Endothelial cell (in vitro differentiated cells): ENCODE results near the gene ARMS2. TPM values are rescaled to one million over a fixed set of nuclear protein-coding genes. Genes with fewer than 3 reads are reported as not detected.

Source experiments
- DNase-seq: peaks from one replicate; pipeline ENCODE4 v3.0.0; 2021; ENCODE audit warnings: low spot score
- H3K27ac Mint-ChIP-seq: one replicate; pipeline ENCODE4 v1.8.0; 2021; ENCODE audit warnings: mixed read lengths, inconsistent platforms; ENCODE audit not compliant: unreplicated experiment
- H3K27me3 Mint-ChIP-seq: one replicate; pipeline ENCODE4 v1.8.0; 2021; ENCODE audit warnings: mild to moderate bottlenecking, moderate library complexity, mixed read lengths, inconsistent platforms; ENCODE audit not compliant: unreplicated experiment
- H3K36me3 Mint-ChIP-seq: one replicate; pipeline ENCODE4 v1.8.0; 2021; ENCODE audit warnings: mild to moderate bottlenecking, low read depth, mixed read lengths, inconsistent platforms; ENCODE audit not compliant: unreplicated experiment
- H3K4me1 Mint-ChIP-seq: one replicate; pipeline ENCODE4 v1.8.0; 2021; ENCODE audit warnings: mild to moderate bottlenecking, mixed read lengths, inconsistent platforms; ENCODE audit not compliant: unreplicated experiment
- H3K4me3 Mint-ChIP-seq: one replicate; pipeline ENCODE4 v1.8.0; 2021; ENCODE audit warnings: mild to moderate bottlenecking, mixed read lengths, inconsistent platforms; ENCODE audit not compliant: unreplicated experiment
- H3K9me3 Mint-ChIP-seq: one replicate; pipeline ENCODE4 v1.8.0; 2021; ENCODE audit warnings: mixed read lengths, inconsistent platforms; ENCODE audit not compliant: unreplicated experiment
- CTCF ChIP-seq: fragments of 200-600 bp; sonication (generic); IDR thresholded peaks from one replicate; pipeline ENCODE4 v1.5.0; 2021; ENCODE audit warnings: antibody characterized with exemption; ENCODE audit not compliant: unreplicated experiment
- total RNA-seq: library from RNA; stranded (reverse); fragmentation: NEBNext Ultra II Directional; extraction: Animal tissue kit (Norgen Biotek cat#: 25700); gene quantifications from one replicate; pipeline ENCODE4 v1.2.1, GENCODE V29; 2021; ENCODE audit not compliant: unreplicated experiment

The ARMS2 gene
- total RNA-seq, 1 donor from 2014 or later, result not detected

- Mint-ChIP-seq H3K27me3 (peaks cover 3% of the 10 kb centered on the region), H3K27ac (no peak overlapping the region), H3K9me3 (no peaks in the 10 kb centered on the region), H3K36me3 (no peaks in the 10 kb centered on the region), H3K4me1 (peaks cover 5% of the 10 kb centered on the region), H3K4me3 (no peak overlapping the region)
- DNase-seq, result no peak
- no peak for TF ChIP-seq CTCF
Observed at GRCh38 chr10:122499012-122499411, 44.6 kb downstream of the ARMS2 start.

GRCh38 chr10:122499491-122499941, 45.1 kb downstream of the ARMS2 start:
- peaks cover 3% of the 10 kb centered on the region for H3K27me3 Mint-ChIP-seq
- H3K9me3 Mint-ChIP-seq, result no peaks in the 10 kb centered on the region
- TF ChIP-seq CTCF, result no peak
- H3K4me3 Mint-ChIP-seq, result no peak overlapping the region
- DNase-seq, result no peak
- peaks cover 5% of the 10 kb centered on the region for H3K4me1 Mint-ChIP-seq
- no peaks in the 10 kb centered on the region for H3K36me3 Mint-ChIP-seq
- no peak overlapping the region for H3K27ac Mint-ChIP-seq

GRCh38 chr10:122500194-122500593, 45.7 kb downstream of the ARMS2 start:
- H3K4me3 Mint-ChIP-seq, result no peak overlapping the region
- H3K9me3 Mint-ChIP-seq, result no peaks in the 10 kb centered on the region
- peaks cover 2% of the 10 kb centered on the region for H3K4me1 Mint-ChIP-seq
- no peak for TF ChIP-seq CTCF
- H3K27ac Mint-ChIP-seq, result no peak overlapping the region
- H3K27me3 Mint-ChIP-seq, result peaks cover under 1% of the 10 kb centered on the region
- peaks cover 1% of the 10 kb centered on the region for H3K36me3 Mint-ChIP-seq
- DNase-seq, result no peak

GRCh38 chr10:122500726-122501125, 46.3 kb downstream of the ARMS2 start:
- no peak for DNase-seq
- Mint-ChIP-seq H3K4me3 (no peak overlapping the region), H3K27me3 (no peaks in the 10 kb centered on the region), H3K4me1 (no peaks in the 10 kb centered on the region), H3K9me3 (no peaks in the 10 kb centered on the region), H3K36me3 (peaks cover 3% of the 10 kb centered on the region), H3K27ac (no peak overlapping the region)
- no peak for TF ChIP-seq CTCF

- Mint-ChIP-seq H3K9me3 (no peaks in the 10 kb centered on the region), H3K4me3 (no peak overlapping the region), H3K36me3 (peaks cover 7% of the 10 kb centered on the region), H3K27ac (no peak overlapping the region), H3K4me1 (no peaks in the 10 kb centered on the region), H3K27me3 (peaks cover 5% of the 10 kb centered on the region)
- TF ChIP-seq CTCF, result no peak
- DNase-seq, result no peak
Observed at GRCh38 chr10:122503012-122503411, 48.6 kb downstream of the ARMS2 start.
